DOHH2 (cell line): ENCODE data around the gene CYP2S1.

ENCODE experiments used
- H3F3A ChIP-seq: fragments of 200-600 bp; sonication (generic), shearing (Covaris generic); 2 replicates; pipeline ENCODE4 v1.6.0; 2016; ENCODE audit warnings: antibody characterized with exemption, mild to moderate bottlenecking; ENCODE audit not compliant: control insufficient read depth, insufficient read depth
- H3K27ac ChIP-seq: fragments of 200-600 bp; sonication (generic); 2 replicates; pipeline ENCODE4 v1.5.1; 2014; ENCODE audit warnings: low read depth, mild to moderate bottlenecking, low read length, moderate library complexity
- H3K27me3 ChIP-seq: fragments of 200-600 bp; sonication (generic); 2 replicates; pipeline ENCODE4 v1.6.1; 2014; ENCODE audit warnings: mild to moderate bottlenecking, low read length, mixed read lengths; ENCODE audit not compliant: control insufficient read depth
- H3K36me3 ChIP-seq: fragments of 200-600 bp; sonication (generic); 2 replicates; pipeline ENCODE4 v1.6.1; 2014; ENCODE audit warnings: mild to moderate bottlenecking, low read length, moderate library complexity, mixed read lengths; ENCODE audit not compliant: control insufficient read depth
- H3K4me1 ChIP-seq: fragments of 200-600 bp; sonication (generic); 2 replicates; pipeline ENCODE4 v1.6.1; 2014; ENCODE audit warnings: mild to moderate bottlenecking, low read length, mixed read lengths; ENCODE audit not compliant: control insufficient read depth
- H3K4me2 ChIP-seq: fragments of 200-600 bp; sonication (generic); 2 replicates; pipeline ENCODE4 v1.6.0; 2014; ENCODE audit warnings: mild to moderate bottlenecking, low read length, moderate library complexity
- H3K4me3 ChIP-seq: fragments of 200-600 bp; sonication (generic); 2 replicates; pipeline ENCODE4 v1.5.1; 2014; ENCODE audit warnings: mild to moderate bottlenecking, low read length, mixed read lengths
- H3K79me2 ChIP-seq: fragments of 200-600 bp; sonication (generic); 2 replicates; pipeline ENCODE4 v1.6.1; 2014; ENCODE audit warnings: mild to moderate bottlenecking, low read length, mixed read lengths; ENCODE audit not compliant: control insufficient read depth
- H3K9me2 ChIP-seq: fragments of 200-600 bp; sonication (generic); replicated peaks from 2 replicates; pipeline ENCODE4 v1.6.1; 2014; ENCODE audit warnings: mild to moderate bottlenecking, low read length, mixed read lengths; ENCODE audit not compliant: control insufficient read depth
- H3K9me3 ChIP-seq: fragments of 200-600 bp; sonication (generic); 2 replicates; pipeline ENCODE4 v1.6.1; 2014; ENCODE audit warnings: antibody characterized with exemption, low read length, mixed read lengths; ENCODE audit not compliant: control insufficient read depth, insufficient read depth
- H4K20me1 ChIP-seq: fragments of 200-600 bp; sonication (generic); 2 replicates; pipeline ENCODE4 v1.6.0; 2014; ENCODE audit warnings: low read depth, mild to moderate bottlenecking, antibody characterized with exemption, low read length, moderate library complexity; ENCODE audit not compliant: control insufficient read depth, insufficient read depth
- CTCF ChIP-seq: fragments of 200-600 bp; sonication (generic); IDR thresholded peaks from one replicate; pipeline ENCODE4 v1.5.1; 2014; ENCODE audit warnings: antibody characterized with exemption, mild to moderate bottlenecking, low read depth, low read length; ENCODE audit not compliant: poor library complexity, severe bottlenecking
- EZH2phosphoT487 ChIP-seq: fragments of 200-600 bp; sonication (generic); IDR thresholded peaks from 2 replicates; pipeline ENCODE4 v1.6.1; 2017; ENCODE audit warnings: borderline replicate concordance, mild to moderate bottlenecking, antibody characterized with exemption, low read length, moderate library complexity, mixed read lengths

Gene CYP2S1

DNA sequence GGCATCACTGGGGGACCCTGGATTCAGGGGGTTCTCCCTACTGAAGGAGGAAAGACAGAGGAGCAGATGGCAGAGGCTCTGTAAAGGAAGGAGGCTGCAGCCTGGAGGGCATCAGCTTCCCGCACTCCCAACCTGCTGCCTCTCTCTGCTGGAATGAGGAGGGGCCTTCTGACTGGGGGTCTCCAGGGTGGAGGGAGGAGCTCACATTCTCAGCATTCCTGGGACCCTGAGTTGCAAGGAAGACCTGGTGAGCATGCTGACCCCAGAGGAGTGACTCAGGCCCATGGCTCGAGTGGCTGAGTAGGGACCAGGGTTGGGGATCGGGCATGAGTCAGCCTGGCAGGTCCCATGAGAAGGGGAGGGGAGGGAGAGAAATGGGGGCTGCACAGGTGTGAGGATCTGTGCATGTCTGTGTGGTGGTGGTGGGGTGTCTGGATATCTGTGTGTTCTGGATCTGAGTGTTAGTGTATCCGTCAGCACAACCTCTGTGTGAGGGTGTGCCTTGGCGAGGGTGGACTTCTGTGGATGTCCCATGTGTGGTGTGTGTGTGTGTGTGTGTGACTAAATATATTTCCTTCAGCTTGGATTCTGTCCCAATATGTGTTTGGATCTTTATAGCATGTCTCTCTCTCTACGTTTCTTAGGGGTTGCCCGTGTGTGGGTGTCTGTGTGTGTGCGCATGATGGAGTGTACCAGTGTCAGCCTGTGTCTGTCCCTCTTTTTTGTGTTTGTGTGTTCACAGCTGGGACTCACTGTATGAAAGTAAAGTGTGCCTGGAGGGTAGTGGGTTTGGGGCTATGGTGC is 30.6 kb downstream of the CYP2S1 start:
- no peaks in the 10 kb centered on the region for H3K79me2 ChIP-seq

DNA sequence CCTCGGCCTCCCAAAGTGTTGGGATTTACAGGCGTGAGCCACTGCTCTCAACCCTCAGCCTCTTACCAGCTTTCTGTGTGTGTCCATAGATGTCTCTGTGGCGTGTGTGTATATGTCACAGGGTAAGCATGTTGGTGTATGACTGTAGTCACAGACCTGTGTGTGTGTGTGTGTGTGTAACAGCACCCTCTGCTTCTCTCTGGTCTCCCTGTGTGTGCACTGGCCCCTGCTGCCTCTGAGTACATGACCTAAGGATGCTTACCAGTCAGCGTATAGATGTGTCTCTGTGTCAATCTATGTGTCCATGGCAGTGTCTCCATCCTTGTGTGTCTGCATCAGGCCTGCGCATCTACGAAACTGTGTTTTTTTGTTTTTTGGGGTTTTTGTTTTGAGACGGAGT is 31.6 kb downstream of the CYP2S1 start:
- H3K27me3 ChIP-seq = no peaks in the 10 kb centered on the region
- no peaks in the 10 kb centered on the region for H3K4me1 ChIP-seq
- H3K9me3 ChIP-seq = no peaks in the 10 kb centered on the region
- H3K27ac ChIP-seq = no peak overlapping the region
- no peak overlapping the region for H3K4me3 ChIP-seq
- no peaks in the 10 kb centered on the region for H3K36me3 ChIP-seq
- no peaks in the 10 kb centered on the region for H3F3A ChIP-seq
- TF ChIP-seq EZH2phosphoT487 = no peak
- TF ChIP-seq CTCF = no peak
- no peaks in the 10 kb centered on the region for H3K79me2 ChIP-seq
- H3K9me2 ChIP-seq = no peaks in the 10 kb centered on the region
- no peak overlapping the region for H3K4me2 ChIP-seq
- H4K20me1 ChIP-seq = no peaks in the 10 kb centered on the region

More for the DNA sequence above, 30.6 kb downstream of the CYP2S1 start:
- H3K27ac ChIP-seq = no peak overlapping the region
- H4K20me1 ChIP-seq = no peaks in the 10 kb centered on the region
- no peak overlapping the region for H3K4me3 ChIP-seq
- H3K4me1 ChIP-seq = no peaks in the 10 kb centered on the region
- H3K4me2 ChIP-seq = no peak overlapping the region
- H3K27me3 ChIP-seq = no peaks in the 10 kb centered on the region
- H3K9me2 ChIP-seq = no peaks in the 10 kb centered on the region
- H3F3A ChIP-seq = no peaks in the 10 kb centered on the region
- no peaks in the 10 kb centered on the region for H3K9me3 ChIP-seq
- TF ChIP-seq EZH2phosphoT487 (no peak), CTCF (no peak)
- no peaks in the 10 kb centered on the region for H3K36me3 ChIP-seq

DNA sequence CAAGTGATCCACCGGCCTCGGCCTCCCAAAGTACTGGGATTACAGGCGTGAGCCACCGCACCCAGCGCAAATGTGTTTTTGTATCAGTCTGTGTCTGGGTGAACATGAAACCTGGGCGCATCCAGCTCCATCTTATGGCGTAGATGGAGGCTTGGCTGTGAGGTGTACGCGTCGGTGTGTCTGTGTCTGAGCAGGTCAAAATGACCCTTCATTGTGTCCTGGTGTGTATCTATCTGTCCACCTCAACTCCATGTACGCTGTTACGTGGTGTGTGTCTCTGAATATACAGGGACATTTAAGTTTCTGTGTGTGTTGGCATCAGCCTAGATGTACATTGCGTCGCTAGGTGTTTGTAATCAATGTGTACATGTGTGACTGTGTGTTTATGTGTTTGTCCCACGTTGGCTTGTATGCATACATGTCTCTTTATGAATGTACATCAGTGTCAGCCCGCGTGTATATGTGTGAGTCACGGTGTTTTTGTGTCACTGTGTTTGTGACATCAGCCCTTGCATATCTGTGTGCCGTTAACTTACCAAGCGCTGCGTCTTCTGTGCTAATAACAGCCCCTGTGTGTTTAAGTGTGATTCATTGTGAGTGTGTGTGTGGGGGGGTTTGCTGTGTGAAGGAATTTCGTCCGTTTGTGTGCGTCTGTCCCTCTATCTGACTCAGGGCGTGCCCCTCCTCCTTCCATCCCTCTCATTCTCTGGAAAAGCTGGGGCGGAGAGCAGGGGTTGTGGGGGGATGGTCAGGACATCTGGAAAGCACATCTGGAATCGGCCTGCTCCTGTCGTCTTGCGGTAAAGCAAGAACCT is 32.4 kb downstream of the CYP2S1 start:
- H3F3A ChIP-seq = no peaks in the 10 kb centered on the region
- H3K27ac ChIP-seq = no peak overlapping the region
- no peaks in the 10 kb centered on the region for H3K27me3 ChIP-seq
- no peak overlapping the region for H3K4me2 ChIP-seq
- no peaks in the 10 kb centered on the region for H3K36me3 ChIP-seq
- no peaks in the 10 kb centered on the region for H3K79me2 ChIP-seq
- no peaks in the 10 kb centered on the region for H3K4me1 ChIP-seq
- H4K20me1 ChIP-seq = no peaks in the 10 kb centered on the region
- H3K4me3 ChIP-seq = no peak overlapping the region
- H3K9me2 ChIP-seq = no peaks in the 10 kb centered on the region
- no peak for TF ChIP-seq CTCF
- TF ChIP-seq EZH2phosphoT487 = no peak
- H3K9me3 ChIP-seq = no peaks in the 10 kb centered on the region
